Activated T-cell treated with anti-CD3 and anti-CD28 coated beads, Interleukin-2, amount 50 U/mL, for 72 hours (primary cell): ENCODE results near the gene ZNF485. TPM values are rescaled to one million over a fixed set of nuclear protein-coding genes. Genes with fewer than 3 reads are reported as not detected.

Experiments used
- ATAC-seq, 2 donors: fragments of 150-1000 bp; cut with Tn5 transposase; replicated peaks in 1 of 2; 2 replicates each; pipeline ENCODE4 v1.10.0; 2021; ENCODE audit warnings: moderate library complexity in 2 of 2, mild to moderate bottlenecking in 1 of 2
- DNase-seq, 2 donors: peaks; one replicate each; pipeline ENCODE4 v3.0.0; 2021 to 2022; ENCODE audit warnings: mixed read lengths in 1 of 2
- H3K27ac Mint-ChIP-seq: one replicate; pipeline ENCODE4 v1.8.0; 2022; ENCODE audit warnings: mild to moderate bottlenecking, moderate library complexity, mixed read lengths
- H3K27me3 Mint-ChIP-seq: one replicate; pipeline ENCODE4 v1.8.0; 2022; ENCODE audit warnings: low read depth, mixed read lengths
- H3K36me3 Mint-ChIP-seq, 2 donors: one replicate each; pipeline ENCODE4 v1.8.0; 2022; ENCODE audit warnings: mixed read lengths in 2 of 2, mild to moderate bottlenecking in 1 of 2; ENCODE audit not compliant: insufficient read depth in 2 of 2
- H3K4me1 Mint-ChIP-seq: one replicate; pipeline ENCODE4 v1.8.0; 2022; ENCODE audit warnings: low read depth, mixed read lengths
- H3K4me3 Mint-ChIP-seq, 2 donors: one replicate each; pipeline ENCODE4 v1.8.0; 2022; ENCODE audit warnings: mild to moderate bottlenecking in 2 of 2, mixed read lengths in 2 of 2, moderate library complexity in 2 of 2
- H3K9me3 Mint-ChIP-seq, 2 donors: one replicate each; pipeline ENCODE4 v1.8.0; 2022; ENCODE audit warnings: mixed read lengths in 2 of 2
- total RNA-seq, 2 donors: library from RNA; stranded (reverse); gene quantifications; one replicate each; pipeline ENCODE4 v1.2.3, GENCODE V29; 2022

The ZNF485 gene
- total RNA-seq, 2 donors from 2014 or later = 2.8 to 4.6 TPM

DNA sequence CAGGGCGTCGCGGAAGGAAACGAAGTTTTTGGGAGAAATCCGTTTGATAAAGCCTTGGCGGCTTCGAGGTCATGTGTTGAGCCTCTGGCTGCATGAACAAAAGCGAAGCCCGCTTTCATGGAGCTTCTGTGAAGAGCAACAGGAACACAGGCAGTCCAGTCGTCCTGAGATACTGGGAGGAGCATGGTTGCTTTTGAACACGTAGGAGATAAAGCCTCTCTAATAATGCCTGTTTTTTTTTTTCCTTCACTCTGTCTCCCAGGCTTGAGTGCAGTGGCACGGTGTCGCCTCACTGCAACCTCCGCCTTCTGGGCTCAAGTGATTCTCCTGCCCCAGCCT lies 42.9 kb downstream of the ZNF485 start:
- DNase-seq (no peak), ATAC-seq (no peak)
- H3K9me3 Mint-ChIP-seq = peaks cover 15 to 18% of the 10 kb centered on the region in 2 donors
- H3K4me1 Mint-ChIP-seq = peaks cover 9% of the 10 kb centered on the region
- H3K36me3 Mint-ChIP-seq = peaks cover 26 to 36% of the 10 kb centered on the region in 2 donors
- H3K4me3 Mint-ChIP-seq = peak overlapping the region; percentile 95 to 98
- peaks cover 22% of the 10 kb centered on the region for H3K27me3 Mint-ChIP-seq
- peak overlapping the region; percentile 80 for H3K27ac Mint-ChIP-seq

DNA sequence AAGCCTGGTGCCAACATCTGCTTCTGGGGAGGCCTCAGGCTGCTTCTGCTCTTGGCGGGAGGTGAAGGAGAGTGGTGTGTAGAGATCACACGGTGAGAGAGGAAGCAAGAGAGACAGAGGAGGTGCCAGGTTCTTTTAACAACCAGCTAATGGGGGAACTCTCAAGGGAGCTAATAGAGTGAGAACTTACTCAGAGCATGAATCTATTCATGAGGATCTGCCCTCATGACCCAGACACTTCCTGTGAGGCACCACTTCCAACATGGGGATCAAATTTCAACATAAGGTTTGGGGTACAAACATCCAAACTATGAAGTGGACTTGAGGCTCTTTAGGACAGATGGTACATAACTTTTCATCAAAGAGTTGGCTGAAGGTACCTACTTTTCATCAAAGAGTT lies 47.5 kb downstream of the ZNF485 start:
- H3K36me3 Mint-ChIP-seq = no peaks in the 10 kb centered on the region
- ATAC-seq = no peak
- no peak overlapping the region for H3K4me3 Mint-ChIP-seq

DNA sequence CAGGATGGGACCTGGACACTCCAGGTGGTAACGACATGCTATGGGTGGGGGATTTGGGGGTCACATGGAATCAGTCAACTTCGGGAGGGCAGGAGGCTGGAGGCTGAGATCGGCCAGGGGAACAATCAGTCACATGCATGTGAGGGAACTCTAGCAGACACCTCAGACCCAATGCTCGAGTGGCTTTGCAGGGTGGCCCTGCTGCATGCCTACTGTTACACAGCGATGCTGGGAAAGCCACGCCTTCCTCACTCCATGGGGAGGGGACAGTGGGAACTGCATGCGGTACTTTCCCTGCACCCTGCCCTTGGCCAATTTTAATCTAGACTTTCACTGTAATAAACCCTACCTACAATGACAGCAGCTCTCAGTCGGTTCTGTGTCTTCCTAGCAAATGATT lies 49.1 kb downstream of the ZNF485 start:
- Mint-ChIP-seq H3K27me3 (peaks cover 25% of the 10 kb centered on the region), H3K4me3 (no peak overlapping the region), H3K9me3 (no peaks in the 10 kb centered on the region), H3K36me3 (no peaks in the 10 kb centered on the region), H3K4me1 (no peaks in the 10 kb centered on the region), H3K27ac (no peak overlapping the region)
- ATAC-seq (no peak), DNase-seq (no peak)

More for the DNA sequence above, 47.5 kb downstream of the ZNF485 start:
- Mint-ChIP-seq H3K4me1 (peaks cover 9% of the 10 kb centered on the region), H3K27ac (no peak overlapping the region), H3K9me3 (no peaks in the 10 kb centered on the region), H3K27me3 (peaks cover 34% of the 10 kb centered on the region)
- DNase-seq = no peak

DNA sequence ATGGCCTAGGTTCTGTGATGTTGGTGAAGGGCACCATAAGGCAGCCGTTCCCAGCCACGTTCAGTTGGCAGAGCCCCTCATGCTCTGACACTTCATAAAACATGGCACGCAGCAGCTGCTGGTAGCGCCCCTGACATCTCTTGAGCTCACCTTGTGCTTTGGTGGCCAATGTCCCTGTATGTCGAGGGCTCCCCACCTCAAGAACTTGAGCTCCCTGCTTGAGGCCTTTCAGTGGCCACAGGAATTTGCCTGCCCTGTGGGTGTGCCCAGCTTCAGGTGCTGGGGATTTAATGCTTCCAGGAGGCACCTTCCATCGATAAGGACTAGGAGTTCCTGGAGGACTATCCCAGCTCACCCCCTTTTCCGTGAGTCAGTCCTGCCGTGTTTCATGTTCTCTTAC lies 52.0 kb downstream of the ZNF485 start:
- H3K4me1 Mint-ChIP-seq = no peaks in the 10 kb centered on the region
- ATAC-seq (no peak), DNase-seq (no peak)
- no peak overlapping the region for H3K27ac Mint-ChIP-seq
- H3K4me3 Mint-ChIP-seq = no peak overlapping the region
- peaks cover 2% of the 10 kb centered on the region in 2 donors for H3K9me3 Mint-ChIP-seq
- peaks cover 0 to 5% of the 10 kb centered on the region in 2 donors for H3K36me3 Mint-ChIP-seq
- peaks cover 13% of the 10 kb centered on the region for H3K27me3 Mint-ChIP-seq

DNA sequence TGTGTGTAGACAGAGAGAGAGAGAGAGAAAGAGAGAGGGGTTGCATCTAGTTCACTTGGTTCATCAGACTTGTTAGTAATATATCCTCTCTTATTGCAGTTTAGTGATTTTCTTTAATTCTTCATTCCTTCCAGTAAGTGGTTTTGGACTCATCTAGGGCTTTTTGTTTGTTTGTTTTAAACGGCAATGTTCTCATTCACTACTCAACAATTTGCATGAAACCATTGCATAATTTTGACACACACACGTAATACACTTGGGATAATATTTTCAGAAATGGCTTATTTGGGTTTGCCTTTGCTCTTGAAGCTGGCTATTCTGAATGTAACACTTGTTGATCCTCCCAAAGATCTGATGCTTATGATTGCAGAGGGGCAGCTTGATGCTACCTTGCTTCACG lies 58.8 kb downstream of the ZNF485 start:
- Mint-ChIP-seq H3K9me3 (peaks cover 2 to 4% of the 10 kb centered on the region in 2 donors), H3K27me3 (peaks cover 33% of the 10 kb centered on the region), H3K4me1 (peaks cover 4% of the 10 kb centered on the region), H3K4me3 (no peak overlapping the region), H3K36me3 (peaks cover 0 to 5% of the 10 kb centered on the region in 2 donors), H3K27ac (no peak overlapping the region)
- DNase-seq (no peak), ATAC-seq (no peak)

DNA sequence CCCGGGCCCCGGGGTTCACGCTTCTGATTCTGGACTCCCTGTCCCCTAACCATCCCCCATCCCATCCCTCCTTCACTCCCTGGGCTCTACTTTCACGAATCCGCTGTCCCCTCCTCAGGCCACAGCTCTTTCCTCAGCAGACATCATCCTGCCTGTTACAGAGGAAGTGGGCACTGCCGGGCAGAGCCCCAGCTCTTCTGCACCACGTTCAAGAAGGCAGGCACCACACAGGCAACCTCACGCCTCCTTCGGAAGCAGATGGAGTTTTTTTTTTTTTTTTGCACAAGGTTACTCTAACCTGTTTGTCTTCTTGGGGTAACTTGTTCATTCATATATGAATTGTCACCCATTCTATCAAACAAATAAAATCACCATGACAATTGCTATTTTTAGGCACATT lies 60.3 kb downstream of the ZNF485 start:
- no peak for DNase-seq
- ATAC-seq = no peak
- peaks cover 4% of the 10 kb centered on the region for H3K4me1 Mint-ChIP-seq
- H3K27ac Mint-ChIP-seq = no peak overlapping the region
- H3K36me3 Mint-ChIP-seq = peaks cover 0 to 5% of the 10 kb centered on the region in 2 donors
- peaks cover 2 to 4% of the 10 kb centered on the region in 2 donors for H3K9me3 Mint-ChIP-seq
- no peak overlapping the region for H3K4me3 Mint-ChIP-seq
- peaks cover 42% of the 10 kb centered on the region for H3K27me3 Mint-ChIP-seq

DNA sequence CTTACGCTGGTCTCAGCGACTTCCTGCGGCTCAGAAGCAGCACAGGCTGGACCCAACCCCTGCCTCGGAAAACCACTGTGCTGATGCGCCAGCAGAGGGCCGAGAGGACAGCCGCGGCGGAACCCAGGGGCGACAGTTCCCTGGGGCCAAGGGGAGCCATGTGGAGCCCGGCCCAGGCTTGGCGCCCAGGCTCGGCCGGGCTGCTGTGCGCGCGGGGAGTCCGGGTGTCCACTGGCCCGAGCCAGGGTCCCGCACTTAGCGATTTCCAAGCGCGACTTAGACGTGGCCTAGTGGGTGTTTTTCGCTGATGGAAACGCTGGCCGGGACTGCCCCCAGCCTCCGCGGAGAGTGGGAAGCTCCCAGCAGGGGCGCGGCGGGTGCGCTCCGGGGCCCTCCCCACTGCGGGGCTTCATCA lies 61.1 kb downstream of the ZNF485 start:
- Mint-ChIP-seq H3K36me3 (peaks cover 0 to 5% of the 10 kb centered on the region in 2 donors), H3K4me3 (peak overlapping the region in 1 of 2 donors; percentile 25), H3K27ac (no peak overlapping the region), H3K27me3 (peaks cover 46% of the 10 kb centered on the region), H3K4me1 (peaks cover 4% of the 10 kb centered on the region), H3K9me3 (peaks cover 2 to 4% of the 10 kb centered on the region in 2 donors)
- ATAC-seq = peak; percentile 28 to 36
- DNase-seq = peak in 1 of 2 donors; percentile 16

Other genes starting within 250 kb of the ZNF485 start
- gene FXYD4, start 234.8 kb upstream of the ZNF485 start, total RNA-seq = not detected
- gene HNRNPF, start 197.3 kb upstream of the ZNF485 start, total RNA-seq = 100 to 1,000 TPM; 412 to 475 TPM
- gene ZNF487, start 169.3 kb upstream of the ZNF485 start, total RNA-seq = 1 to 10 TPM; 2.9 to 3.6 TPM
- gene ZNF239, start 31.8 kb upstream of the ZNF485 start, total RNA-seq = 1 to 10 TPM; 1.3 to 2.6 TPM
- 10 to 100 TPM; 12.4 to 18.0 TPM for gene ZNF32, start 42.4 kb downstream of the ZNF485 start, total RNA-seq